Activated CD8-positive, alpha-beta memory T cell treated with anti-CD3 and anti-CD28 coated beads, Interleukin-2, amount 50 U/mL, for 24 hours (primary cell): ENCODE results near the gene TCF19.

ENCODE experiments used
- DNase-seq: peaks from one replicate; pipeline ENCODE4 v3.0.0-alpha.2; 2020; ENCODE audit errors: extremely low read depth

The TCF19 gene

GRCh38 chr6:31126396-31127175, 31.8 kb upstream of the TCF19 start:
- DNase-seq, result no peak

- peak; percentile 24 for DNase-seq
Measured at GRCh38 chr6:31128093-31128676, 30.2 kb upstream of the TCF19 start.

- DNase-seq, result no peak
Measured at GRCh38 chr6:31129130-31129529, 29.3 kb upstream of the TCF19 start.

GRCh38 chr6:31130751-31131150, 27.6 kb upstream of the TCF19 start:
- DNase-seq, result no peak

- no peak for DNase-seq
Measured at GRCh38 chr6:31131595-31131994, 26.8 kb upstream of the TCF19 start.

- DNase-seq, result no peak
Measured at GRCh38 chr6:31132806-31133205, 25.6 kb upstream of the TCF19 start.

GRCh38 chr6:31135710-31136109, 22.7 kb upstream of the TCF19 start:
- no peak for DNase-seq

- no peak for DNase-seq
Measured at GRCh38 chr6:31138982-31139381, 19.4 kb upstream of the TCF19 start, which contains the start of gene PSORS1C2. Gene PSORS1C2, minus strand, starts transcription at chr6:31139066. Its CDS starts 40 bp downstream, at chr6:31139026.

- DNase-seq, result no peak
Measured at GRCh38 chr6:31139599-31139998, 18.8 kb upstream of the TCF19 start.

GRCh38 chr6:31140643-31141042, 17.7 kb upstream of the TCF19 start:
- no peak for DNase-seq

- no peak for DNase-seq
Measured at GRCh38 chr6:31142361-31142761, 16.0 kb upstream of the TCF19 start.

- no peak for DNase-seq
Measured at GRCh38 chr6:31143148-31143547, 15.2 kb upstream of the TCF19 start.

GRCh38 chr6:31144296-31144969, 14.0 kb upstream of the TCF19 start:
- DNase-seq, result no peak

- DNase-seq, result no peak
Measured at GRCh38 chr6:31144970-31145340, 13.4 kb upstream of the TCF19 start.

- no peak for DNase-seq
Measured at GRCh38 chr6:31145386-31145785, 13.0 kb upstream of the TCF19 start.

GRCh38 chr6:31149827-31150447, 8.5 kb upstream of the TCF19 start:
- no peak for DNase-seq

GRCh38 chr6:31152781-31153180, 5.6 kb upstream of the TCF19 start:
- no peak for DNase-seq

- DNase-seq, result no peak
Measured at GRCh38 chr6:31154436-31154835, 4.0 kb upstream of the TCF19 start.

GRCh38 chr6:31156641-31157040, 1.7 kb upstream of the TCF19 start:
- no peak for DNase-seq

- DNase-seq, result no peak
Measured at GRCh38 chr6:31157513-31158139, 763 bp upstream of the TCF19 start, which contains the start of gene CCHCR1. Gene CCHCR1, minus strand, starts transcription at chr6:31157802. Its CDS starts 202 bp downstream, at chr6:31157600.

- DNase-seq, result no peak
Measured at GRCh38 chr6:31158863-31159855, 770 bp downstream of the TCF19 start.
